Stomach (tissue), 9 donors: ENCODE results near the gene ABCB10. TPM values are rescaled to one million over a fixed set of nuclear protein-coding genes. Genes with fewer than 3 reads are reported as not detected.
"Not testable (repeated sequence)": the region's sequence is repeated elsewhere in the genome, so short reads cannot be mapped to it uniquely, and the experiment has no call there.

Experiments used
- DNase-seq, 2 donors: peaks; one replicate each; pipeline versions ENCODE4 v3.0.0 to v3.0.0-alpha.2; 2013 to 2019
- H3K27ac ChIP-seq, 5 donors: fragments of 200-600 bp in 4 of 5; sonication (generic) in 4 of 5; one replicate each; pipeline ENCODE4 v1.5.1; 2013 to 2019; ENCODE audit warnings: mild to moderate bottlenecking in 1 of 5, moderate library complexity in 1 of 5
- H3K27me3 ChIP-seq, 3 donors: fragments of 200-600 bp; sonication (generic); one replicate each; pipeline ENCODE4 v1.5.1; 2017 to 2019; ENCODE audit warnings: mixed run types in 1 of 3
- H3K36me3 ChIP-seq, 4 donors: fragments of 200-600 bp; sonication (generic); 1 replicate in 3 of 4; 2 replicates in 1 of 4; pipeline ENCODE4 v1.5.1; 2016 to 2019
- H3K4me1 ChIP-seq, 4 donors: fragments of 200-600 bp; sonication (generic); one replicate each; pipeline ENCODE4 v1.5.1; 2016 to 2019
- H3K4me3 ChIP-seq, 4 donors: fragments of 200-600 bp; sonication (generic) in 3 of 4; one replicate each; pipeline ENCODE4 v1.5.1; 2016 to 2019; ENCODE audit warnings: mild to moderate bottlenecking in 1 of 4
- H3K9me3 ChIP-seq, 4 donors: fragments of 200-600 bp; sonication (generic); one replicate each; pipeline ENCODE4 v1.5.1; 2016 to 2019
- CTCF ChIP-seq, 7 experiments: fragments of 450-650 bp in 4 of 7; fragments of 200-600 bp in 3 of 7; sonication (generic) in 3 of 7; IDR thresholded peaks; one replicate each; pipeline ENCODE4 v1.5.1; 2016 to 2019; ENCODE audit warnings: antibody characterized with exemption in 7 of 7, control low read depth in 2 of 7, mild to moderate bottlenecking in 1 of 7
- EP300 ChIP-seq: sonication (generic); formaldehyde crosslinking; IDR thresholded peaks from one replicate; pipeline ENCODE4 v1.6.1; 2017; ENCODE audit warnings: antibody characterized with exemption
- POLR2A ChIP-seq, 4 donors: fragments of 450-650 bp; IDR thresholded peaks; one replicate each; pipeline ENCODE4 v1.6.1; 2016; ENCODE audit warnings: antibody characterized with exemption in 4 of 4, control low read depth in 2 of 4, mild to moderate bottlenecking in 1 of 4, moderate library complexity in 1 of 4
- POLR2AphosphoS5 ChIP-seq, 3 donors: sonication (generic); formaldehyde crosslinking; IDR thresholded peaks; one replicate each; pipeline ENCODE4 v1.6.1; 2016; ENCODE audit warnings: antibody characterized with exemption in 3 of 3
- WGBS, 5 donors: extraction: QIAGEN DNeasy Blood & Tissue Kit in 3 of 5; methylation state at CpG; one replicate each; pipeline versions ENCODE4 v1.1.5 to v1.1.7; 2013 to 2018; 5-methylcytosine and 5-hydroxymethylcytosine counted together
- intact Hi-C: fragments of 100-400 bp; cut with DNase I; formaldehyde crosslinking; loops from one replicate; pipeline ENCODE4 v1.15.1; 2023; ENCODE audit warnings: low total_unique reads
- polyA plus RNA-seq, 3 donors: library from polyadenylated mRNA; stranded (reverse); fragments of 200-250 nt; gene quantifications; one replicate each; pipeline ENCODE4 v1.2.3, GENCODE V29; 2013
- total RNA-seq, 5 donors: library from RNA; depleted of rRNA; stranded (reverse); fragments of >200 nt; gene quantifications; one replicate each; pipeline versions ENCODE4 v1.1.0 to v1.2.3, GENCODE V29; 2014 to 2016
- donor health status: healthy with polysubstance abuse.
- donor health status: Bipolar disorder and iron deficiency.
- donor health status: healthy.

The ABCB10 gene
- total and polyA plus RNA-seq, 8 donors = 2.7 to 24.2 (median 9.5) TPM

- H3K27me3 ChIP-seq = no peaks in the 10 kb centered on the region
- H3K4me3 ChIP-seq = no peak overlapping the region
- peaks cover 0 to 35% (median 17%) of the 10 kb centered on the region in 4 donors for H3K4me1 ChIP-seq
- H3K9me3 ChIP-seq = no peaks in the 10 kb centered on the region
- peaks cover 14 to 59% (median 58%) of the 10 kb centered on the region in 4 donors for H3K36me3 ChIP-seq
- intact Hi-C loops = no loop called here
- TF ChIP-seq EP300 (no peak), CTCF (IDR thresholded peaks at IDR 0.05) (no peak), POLR2A (IDR thresholded peaks at IDR 0.05) (no peak), POLR2AphosphoS5 (IDR thresholded peaks at IDR 0.05) (no peak)
- DNase-seq = no peak
- peak overlapping the region in 1 of 5 donors; percentile 15 for H3K27ac ChIP-seq
- 90 to 95% (median 91%) methylated on average over 5 of the region's 5 CpGs for WGBS, 5 donors
These were observed 41.7 kb upstream of the ABCB10 start for GRCh38 chr1:229600229-229600628.

GRCh38 chr1:229599218-229599954 lies 40.9 kb upstream of the ABCB10 start:
- WGBS, 5 donors = 81 to 91% (median 90%) methylated on average over 3 of the region's 3 CpGs
- no peak for TF ChIP-seq POLR2AphosphoS5 (IDR thresholded peaks at IDR 0.05)
- TF ChIP-seq POLR2A (IDR thresholded peaks at IDR 0.05) = no peak
- peaks cover 16 to 59% (median 59%) of the 10 kb centered on the region in 4 donors for H3K36me3 ChIP-seq

GRCh38 chr1:229597877-229598276 lies 39.4 kb upstream of the ABCB10 start:
- H3K27me3 ChIP-seq = no peaks in the 10 kb centered on the region
- no peak for DNase-seq
- H3K27ac ChIP-seq = peak overlapping the region in 4 of 5 donors; percentile 62 to 86 (median 76)
- H3K9me3 ChIP-seq = no peaks in the 10 kb centered on the region
- 54 to 80% (median 75%) methylated on average over 3 of the region's 3 CpGs for WGBS, 5 donors
- H3K4me3 ChIP-seq = no peak overlapping the region
- peaks cover 0 to 35% (median 17%) of the 10 kb centered on the region in 4 donors for H3K4me1 ChIP-seq
- intact Hi-C loops = no loop called here
- H3K36me3 ChIP-seq = peaks cover 20 to 62% (median 61%) of the 10 kb centered on the region in 4 donors
- no peak for TF ChIP-seq POLR2AphosphoS5 (IDR thresholded peaks at IDR 0.05)
- no peak for TF ChIP-seq EP300
- TF ChIP-seq CTCF (IDR thresholded peaks at IDR 0.05) = no peak
- no peak for TF ChIP-seq POLR2A (IDR thresholded peaks at IDR 0.05)

More at GRCh38 chr1:229599218-229599954, 40.9 kb upstream of the ABCB10 start:
- Histone ChIP-seq H3K4me1 (peaks cover 0 to 35% (median 17%) of the 10 kb centered on the region in 4 donors), H3K9me3 (no peaks in the 10 kb centered on the region), H3K27ac (peak overlapping the region in 3 of 5 donors; percentile 73 to 86 (median 79)), H3K27me3 (no peaks in the 10 kb centered on the region), H3K4me3 (no peak overlapping the region)
- no peak for DNase-seq
- intact Hi-C loops = no loop called here

- DNase-seq = peak in 1 of 2 donors; percentile 15
- Histone ChIP-seq H3K4me1 (peaks cover 0 to 35% (median 17%) of the 10 kb centered on the region in 4 donors), H3K27ac (peak overlapping the region in 4 of 5 donors; percentile 62 to 86 (median 76)), H3K36me3 (peaks cover 14 to 62% (median 60%) of the 10 kb centered on the region in 4 donors), H3K4me3 (no peak overlapping the region), H3K9me3 (no peaks in the 10 kb centered on the region), H3K27me3 (no peaks in the 10 kb centered on the region)
- TF ChIP-seq POLR2AphosphoS5 (IDR thresholded peaks at IDR 0.05) = peak; percentile 43 to 66 (median 61)
- TF ChIP-seq POLR2A (IDR thresholded peaks at IDR 0.05) = no peak
- TF ChIP-seq CTCF (IDR thresholded peaks at IDR 0.05) = no peak
- no peak for TF ChIP-seq EP300
- 62 to 80% (median 72%) methylated on average over 7 of the region's 7 CpGs for WGBS, 5 donors
- intact Hi-C loops = no loop called here
These were observed 38.6 kb upstream of the ABCB10 start for GRCh38 chr1:229596925-229597699.

- whole genome bisulfite sequencing, 5 donors = 96 to 100% (median 98%) methylated on average over 7 of the region's 7 CpGs
- H3K4me1 ChIP-seq = peaks cover 0 to 35% (median 13%) of the 10 kb centered on the region in 4 donors
These were observed 37.4 kb upstream of the ABCB10 start for GRCh38 chr1:229595876-229596275.

More at GRCh38 chr1:229595876-229596275, 37.4 kb upstream of the ABCB10 start:
- H3K9me3 ChIP-seq, H3K27me3 ChIP-seq, H3K4me3 ChIP-seq, intact Hi-C loops, DNase-seq: not testable (repeated sequence)
- Histone ChIP-seq H3K36me3 (peaks cover 12 to 60% (median 48%) of the 10 kb centered on the region in 4 donors), H3K27ac (peak overlapping the region in 4 of 5 donors; percentile 62 to 86 (median 76))
